Mammary epithelial cell (primary cell): ENCODE measurements around the gene NUDC.

Experiments
- CTCF ChIP-seq, 2 donors: IDR thresholded peaks in 1 of 2; conservative IDR thresholded peaks in 1 of 2; 2 replicates each; pipeline ENCODE4 v1.5.1; 2011 to 2012; ENCODE audit warnings: inconsistent platforms in 2 of 2, low read length in 2 of 2, mild to moderate bottlenecking in 2 of 2, control low read depth in 1 of 2, low read depth in 1 of 2; ENCODE audit not compliant: insufficient read depth in 1 of 2; ENCODE audit errors: extremely low read depth in 1 of 2
- EZH2 ChIP-seq: IDR thresholded peaks from 2 replicates; pipeline ENCODE4 v1.6.1; 2012; ENCODE audit warnings: low read length, inconsistent platforms, borderline replicate concordance

GRCh38 chr1:26993237-26994019, 71.9 kb downstream of the NUDC start, which contains the start of gene TRNP1:
- TF ChIP-seq CTCF (conservative IDR thresholded peaks at IDR 0.05 in 1 of 2, IDR thresholded peaks at IDR 0.05 in 1 of 2; ENCODE audit: extremely low read depth in 1 of 2, insufficient read depth in 1 of 2, low read depth in 1 of 2, low read length in 2 of 2) (no peak), EZH2 (no peak)
